IPS-NIHi7 (cell line): ENCODE results near the gene STOML2.
"Not testable (repeated sequence)": the region's sequence is repeated elsewhere in the genome, so short reads cannot be mapped to it uniquely, and the experiment has no call there.

Source experiments
- DNase-seq: peaks from one replicate; pipeline ENCODE4 v3.0.0; 2012; ENCODE audit warnings: mixed read lengths; ENCODE audit errors: extremely low spot score

STOML2 gene

GRCh38 chr9:35102769-35103659, at the start of gene STOML2:
Gene STOML2, minus strand, starts transcription at chr9:35103131. Its CDS starts 37 bp downstream, at chr9:35103094.
- peak; percentile 94 for DNase-seq

- not testable (repeated sequence) for DNase-seq
These were observed 45.1 kb upstream of the STOML2 start for GRCh38 chr9:35147941-35148563.

- DNase-seq = no peak
These were observed 39.1 kb upstream of the STOML2 start for GRCh38 chr9:35142037-35142436.

- DNase-seq = no peak
These were observed 37.2 kb upstream of the STOML2 start for GRCh38 chr9:35140093-35140492.

GRCh38 chr9:35136866-35137265, 33.9 kb upstream of the STOML2 start:
- no peak for DNase-seq

- DNase-seq = no peak
These were observed 33.1 kb upstream of the STOML2 start for GRCh38 chr9:35135988-35136387.

- DNase-seq = no peak
These were observed 32.0 kb upstream of the STOML2 start for GRCh38 chr9:35134920-35135319.

- peak; percentile 83 for DNase-seq
These were observed 14.1 kb upstream of the STOML2 start for GRCh38 chr9:35116898-35117551.

GRCh38 chr9:35116539-35116897, 13.6 kb upstream of the STOML2 start:
- DNase-seq = no peak

GRCh38 chr9:35115680-35116538, 13.0 kb upstream of the STOML2 start, which contains the start of gene ATOSB:
Gene ATOSB, minus strand, starts transcription at chr9:35115862. Its CDS starts 7,588 bp downstream, at chr9:35108274.
- DNase-seq = peak; percentile 95

GRCh38 chr9:35114840-35115628, 12.1 kb upstream of the STOML2 start:
- no peak for DNase-seq

- DNase-seq = peak; percentile 78
These were observed 11.3 kb upstream of the STOML2 start for GRCh38 chr9:35114113-35114839.

GRCh38 chr9:35112257-35113020, 9.5 kb upstream of the STOML2 start:
- DNase-seq = no peak

GRCh38 chr9:35111001-35111933, 8.3 kb upstream of the STOML2 start:
- DNase-seq = peak; percentile 95

GRCh38 chr9:35110327-35110761, 7.4 kb upstream of the STOML2 start:
- no peak for DNase-seq

GRCh38 chr9:35108946-35109575, 6.1 kb upstream of the STOML2 start:
- DNase-seq = no peak

- DNase-seq = no peak
These were observed 5.5 kb upstream of the STOML2 start for GRCh38 chr9:35108461-35108860.
